PFSK-1 (cell line): ENCODE measurements around the gene MAP2K6.

Source experiments
- FOXP2 ChIP-seq: optimal IDR thresholded peaks from 2 replicates; pipeline ENCODE3; 2011; ENCODE audit warnings: borderline replicate concordance, control low read depth, inconsistent platforms; ENCODE audit not compliant: insufficient read depth; ENCODE audit errors: extremely low read length, extremely low read depth
- POLR2AphosphoS5 ChIP-seq: IDR thresholded peaks from 2 replicates; pipeline ENCODE4 v1.6.1; 2012; ENCODE audit warnings: low read depth, mild to moderate bottlenecking, control low read depth, low read length, moderate library complexity
- SIN3A ChIP-seq: IDR thresholded peaks from 2 replicates; pipeline ENCODE4 v1.6.1; 2012; ENCODE audit warnings: mild to moderate bottlenecking, low read length, moderate library complexity, borderline replicate concordance; ENCODE audit not compliant: insufficient read depth
- TAF1 ChIP-seq: IDR thresholded peaks from 2 replicates; pipeline ENCODE4 v1.6.1; 2012; ENCODE audit warnings: low read length, control low read depth, borderline replicate concordance; ENCODE audit not compliant: insufficient read depth
- TF ChIP-seq, protein P1 (sequence below), 2 experiments: IDR thresholded peaks; 2 replicates each; pipeline versions ENCODE4 v1.6.1 to v1.8.0; 2011 to 2012; ENCODE audit warnings: low read depth in 2 of 2, low read length in 2 of 2, control low read depth in 1 of 2, inconsistent platforms in 1 of 2, mild to moderate bottlenecking in 1 of 2, moderate library complexity in 1 of 2; ENCODE audit not compliant: insufficient read depth in 1 of 2

The MAP2K6 gene

DNA sequence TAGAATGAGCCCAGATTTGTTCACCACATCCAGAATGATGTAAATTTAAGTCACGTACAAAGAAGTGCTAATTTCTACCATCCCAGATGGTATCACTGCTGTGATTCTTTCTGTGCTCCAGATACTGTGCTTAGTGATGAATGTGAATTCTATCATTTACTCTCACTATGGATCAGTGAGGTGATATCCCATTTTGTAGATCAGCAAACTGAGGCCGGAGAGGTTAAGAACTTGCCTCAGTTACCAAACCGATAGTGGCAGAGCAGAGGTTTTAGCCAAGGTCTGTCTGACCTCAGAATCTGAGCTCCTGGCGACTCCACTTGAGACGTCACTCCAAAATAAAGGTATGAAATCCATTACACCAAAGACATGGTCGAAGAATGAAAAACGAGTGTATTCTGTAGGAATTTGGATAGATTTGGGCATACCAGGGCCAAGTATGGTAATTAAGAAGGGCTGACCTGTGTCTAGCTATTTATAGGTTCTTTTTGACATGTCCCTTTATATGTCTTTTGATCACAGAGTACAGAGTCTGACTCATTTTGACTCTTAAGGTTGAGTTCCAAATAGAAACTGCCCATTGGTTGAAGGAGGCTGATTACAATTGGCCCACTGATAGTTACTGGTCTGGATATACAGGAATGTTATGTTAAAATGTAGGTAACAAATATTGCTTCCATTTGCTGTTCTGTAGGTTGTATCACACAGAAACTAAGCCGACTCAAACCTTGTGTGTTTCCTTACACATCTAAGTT lies 10.0 kb downstream of the MAP2K6 start:
- no peak for TF ChIP-seq FOXP2
- no peak for TF ChIP-seq POLR2AphosphoS5
- TF ChIP-seq, protein P1, sequence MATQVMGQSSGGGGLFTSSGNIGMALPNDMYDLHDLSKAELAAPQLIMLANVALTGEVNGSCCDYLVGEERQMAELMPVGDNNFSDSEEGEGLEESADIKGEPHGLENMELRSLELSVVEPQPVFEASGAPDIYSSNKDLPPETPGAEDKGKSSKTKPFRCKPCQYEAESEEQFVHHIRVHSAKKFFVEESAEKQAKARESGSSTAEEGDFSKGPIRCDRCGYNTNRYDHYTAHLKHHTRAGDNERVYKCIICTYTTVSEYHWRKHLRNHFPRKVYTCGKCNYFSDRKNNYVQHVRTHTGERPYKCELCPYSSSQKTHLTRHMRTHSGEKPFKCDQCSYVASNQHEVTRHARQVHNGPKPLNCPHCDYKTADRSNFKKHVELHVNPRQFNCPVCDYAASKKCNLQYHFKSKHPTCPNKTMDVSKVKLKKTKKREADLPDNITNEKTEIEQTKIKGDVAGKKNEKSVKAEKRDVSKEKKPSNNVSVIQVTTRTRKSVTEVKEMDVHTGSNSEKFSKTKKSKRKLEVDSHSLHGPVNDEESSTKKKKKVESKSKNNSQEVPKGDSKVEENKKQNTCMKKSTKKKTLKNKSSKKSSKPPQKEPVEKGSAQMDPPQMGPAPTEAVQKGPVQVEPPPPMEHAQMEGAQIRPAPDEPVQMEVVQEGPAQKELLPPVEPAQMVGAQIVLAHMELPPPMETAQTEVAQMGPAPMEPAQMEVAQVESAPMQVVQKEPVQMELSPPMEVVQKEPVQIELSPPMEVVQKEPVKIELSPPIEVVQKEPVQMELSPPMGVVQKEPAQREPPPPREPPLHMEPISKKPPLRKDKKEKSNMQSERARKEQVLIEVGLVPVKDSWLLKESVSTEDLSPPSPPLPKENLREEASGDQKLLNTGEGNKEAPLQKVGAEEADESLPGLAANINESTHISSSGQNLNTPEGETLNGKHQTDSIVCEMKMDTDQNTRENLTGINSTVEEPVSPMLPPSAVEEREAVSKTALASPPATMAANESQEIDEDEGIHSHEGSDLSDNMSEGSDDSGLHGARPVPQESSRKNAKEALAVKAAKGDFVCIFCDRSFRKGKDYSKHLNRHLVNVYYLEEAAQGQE (IDR thresholded peaks at IDR 0.05; ENCODE audit: insufficient read depth in 1 of 2, low read depth in 2 of 2, low read length in 2 of 2), result no peak
- TF ChIP-seq TAF1, result no peak
- TF ChIP-seq SIN3A, result no peak

DNA sequence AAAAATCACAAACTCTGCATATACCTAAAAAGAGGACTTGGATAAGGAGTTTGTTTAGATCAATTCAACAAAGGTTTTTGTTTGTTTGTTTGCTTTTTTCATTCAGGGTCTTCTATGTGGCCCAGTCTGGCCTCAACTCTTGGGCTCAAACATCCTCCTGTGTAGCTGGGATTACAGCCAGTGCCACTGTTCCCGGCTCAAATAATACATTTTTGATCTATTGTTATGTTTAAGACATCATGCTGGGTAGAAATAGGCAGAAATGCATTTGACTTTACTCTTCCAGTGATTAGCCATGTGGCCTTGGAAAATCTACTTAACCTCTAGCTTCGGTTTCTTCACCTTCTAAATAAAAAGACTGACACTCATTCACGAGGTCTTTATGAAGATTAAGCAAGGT lies 11.5 kb downstream of the MAP2K6 start:
- TF ChIP-seq FOXP2, result no peak
- TF ChIP-seq, protein P1 (IDR thresholded peaks at IDR 0.05; ENCODE audit: insufficient read depth in 1 of 2, low read depth in 2 of 2, low read length in 2 of 2), result no peak
- no peak for TF ChIP-seq SIN3A
- no peak for TF ChIP-seq TAF1
- no peak for TF ChIP-seq POLR2AphosphoS5

DNA sequence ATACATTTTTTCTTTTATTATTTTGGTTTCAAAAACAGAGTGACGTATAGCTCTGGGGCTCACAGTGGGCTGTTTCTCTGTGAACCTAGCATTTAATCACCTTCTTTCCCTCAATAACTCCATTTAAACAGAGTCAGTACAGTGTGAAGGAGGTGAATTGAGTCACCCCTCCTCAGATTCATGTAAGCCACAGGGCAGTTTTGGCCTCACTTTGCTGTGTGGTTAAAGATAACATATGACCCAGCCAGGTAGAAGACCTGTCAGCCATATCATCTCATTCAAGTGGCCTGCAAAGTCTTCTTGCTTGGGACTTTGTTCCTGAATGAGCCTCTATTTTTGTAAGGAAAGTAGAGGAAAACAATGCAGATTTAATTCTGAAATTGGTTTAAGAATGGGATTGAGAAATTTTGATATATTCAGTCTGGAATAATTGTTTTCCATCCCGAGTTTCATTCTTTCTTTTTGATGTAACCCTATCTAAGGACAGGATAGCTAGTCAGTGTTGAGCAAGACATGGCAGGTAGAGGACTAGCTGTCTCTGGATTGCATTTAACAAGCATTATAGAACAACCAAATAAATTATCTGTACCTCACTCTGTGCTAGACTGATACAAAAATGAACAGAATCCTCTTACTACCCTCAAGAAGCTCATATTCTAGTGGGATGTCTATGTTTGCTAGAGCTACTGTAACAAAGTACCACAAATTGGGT lies 13.1 kb downstream of the MAP2K6 start:
- TF ChIP-seq TAF1 (no peak), POLR2AphosphoS5 (no peak), SIN3A (no peak), FOXP2 (no peak)
- TF ChIP-seq, protein P1 (IDR thresholded peaks at IDR 0.05; ENCODE audit: insufficient read depth in 1 of 2, low read depth in 2 of 2, low read length in 2 of 2), result no peak

DNA sequence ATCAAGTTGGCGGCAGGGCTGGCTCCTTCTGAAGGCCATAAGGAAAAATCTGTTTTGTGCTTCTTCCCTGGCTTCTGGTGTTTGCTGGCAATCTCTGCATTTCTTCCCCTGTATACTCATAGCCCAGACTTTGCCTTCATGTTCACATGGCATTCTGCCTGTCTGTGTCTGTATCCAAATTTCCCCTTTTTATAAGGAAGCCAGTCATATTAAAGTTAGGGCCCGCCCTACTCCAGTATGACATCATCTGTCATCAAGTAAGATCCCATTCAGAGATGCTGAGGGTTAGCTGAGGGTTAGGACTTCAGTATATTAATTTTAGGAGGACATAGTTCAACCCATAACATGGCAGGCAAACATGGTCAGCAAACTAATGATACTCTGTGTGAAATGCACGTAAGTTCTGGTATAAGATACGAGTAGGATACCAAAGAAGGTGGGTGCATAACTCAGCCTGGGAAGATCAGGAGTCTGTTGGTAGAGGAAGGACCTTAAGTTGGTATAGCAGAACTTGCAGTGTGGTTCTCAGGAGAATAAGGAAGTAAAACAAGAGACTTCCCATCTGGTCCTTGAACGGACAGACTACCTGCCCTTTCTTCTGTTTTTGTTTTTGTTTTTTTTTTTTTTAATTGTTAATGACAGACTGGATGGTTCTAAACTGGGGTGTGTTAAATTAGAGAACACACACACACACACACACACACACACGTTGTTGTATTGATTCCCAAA lies 13.9 kb downstream of the MAP2K6 start:
- TF ChIP-seq TAF1 (no peak), SIN3A (no peak), FOXP2 (no peak), POLR2AphosphoS5 (no peak)
- TF ChIP-seq, protein P1 (IDR thresholded peaks at IDR 0.05; ENCODE audit: insufficient read depth in 1 of 2, low read depth in 2 of 2, low read length in 2 of 2), result no peak
